PFSK-1 (cell line): ENCODE data around the gene HCN4.

Source experiments
- FOXP2 ChIP-seq: optimal IDR thresholded peaks from 2 replicates; pipeline ENCODE3; 2011; ENCODE audit warnings: borderline replicate concordance, control low read depth, inconsistent platforms; ENCODE audit not compliant: insufficient read depth; ENCODE audit errors: extremely low read length, extremely low read depth
- POLR2AphosphoS5 ChIP-seq: IDR thresholded peaks from 2 replicates; pipeline ENCODE4 v1.6.1; 2012; ENCODE audit warnings: low read depth, mild to moderate bottlenecking, control low read depth, low read length, moderate library complexity
- SIN3A ChIP-seq: IDR thresholded peaks from 2 replicates; pipeline ENCODE4 v1.6.1; 2012; ENCODE audit warnings: mild to moderate bottlenecking, low read length, moderate library complexity, borderline replicate concordance; ENCODE audit not compliant: insufficient read depth
- TAF1 ChIP-seq: IDR thresholded peaks from 2 replicates; pipeline ENCODE4 v1.6.1; 2012; ENCODE audit warnings: low read length, control low read depth, borderline replicate concordance; ENCODE audit not compliant: insufficient read depth
- TF ChIP-seq, protein P1 (sequence below), 2 experiments: IDR thresholded peaks; 2 replicates each; pipeline versions ENCODE4 v1.6.1 to v1.8.0; 2011 to 2012; ENCODE audit warnings: low read depth in 2 of 2, low read length in 2 of 2, control low read depth in 1 of 2, inconsistent platforms in 1 of 2, mild to moderate bottlenecking in 1 of 2, moderate library complexity in 1 of 2; ENCODE audit not compliant: insufficient read depth in 1 of 2

HCN4 gene

DNA sequence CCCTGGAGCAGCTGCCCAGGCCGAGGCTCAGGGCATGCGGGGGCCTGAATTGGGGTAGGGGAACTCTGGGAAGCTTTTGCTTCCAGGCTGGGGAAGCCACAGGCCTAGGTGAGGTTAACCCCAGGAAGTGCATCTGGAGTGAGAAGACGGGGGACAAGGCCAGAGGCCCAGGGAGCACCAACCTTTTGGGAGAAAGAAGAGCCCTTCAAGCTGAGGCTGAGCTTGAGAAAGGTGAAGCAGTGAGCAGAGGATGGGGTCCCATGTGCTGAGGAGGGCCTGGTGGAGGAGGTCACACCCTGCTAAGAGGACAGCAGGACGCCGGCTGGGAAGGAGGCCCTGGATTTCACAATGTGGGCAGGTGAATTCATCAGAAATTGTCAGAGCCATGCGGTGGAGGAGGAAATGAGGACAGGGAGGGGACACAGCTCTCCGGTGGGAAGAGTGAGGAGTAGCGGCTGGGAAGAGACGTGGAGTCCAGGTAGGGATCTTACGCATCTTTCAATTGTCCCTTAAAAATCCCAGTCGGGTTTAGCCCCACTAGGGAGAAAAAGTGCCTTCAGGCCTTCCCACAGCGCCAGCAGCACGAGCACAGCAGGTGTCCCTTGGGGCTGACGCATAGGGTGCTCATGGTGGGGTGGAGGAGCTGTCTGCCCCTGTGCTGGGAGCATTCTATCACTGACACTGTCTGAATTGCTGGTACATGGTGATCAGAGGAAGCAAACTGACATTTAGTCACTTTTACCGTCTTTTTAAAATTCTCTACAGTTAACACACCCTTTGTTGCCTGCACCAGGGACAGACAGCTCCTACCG is 50.9 kb downstream of the HCN4 start:
- no peak for TF ChIP-seq FOXP2
- TF ChIP-seq TAF1, result no peak

DNA sequence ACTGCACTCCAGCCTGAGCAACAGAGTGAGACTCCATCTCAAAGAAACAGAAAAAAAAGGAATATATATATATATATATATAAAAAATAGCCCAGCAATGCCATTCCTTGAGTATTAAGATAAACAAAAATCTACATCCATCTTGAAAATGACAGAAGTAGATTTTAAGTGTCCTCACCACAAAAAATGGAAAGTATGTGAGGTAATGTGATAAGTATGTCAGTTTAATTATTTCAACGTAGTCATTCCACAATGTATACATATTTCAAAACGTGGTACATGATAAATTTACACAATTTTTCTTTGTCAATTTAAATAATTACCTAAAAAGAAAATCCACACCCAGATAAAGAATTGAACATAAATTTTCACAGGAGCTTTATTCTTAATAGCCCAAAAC is 54.9 kb downstream of the HCN4 start:
- TF ChIP-seq POLR2AphosphoS5 (no peak), SIN3A (no peak), FOXP2 (no peak), TAF1 (no peak)
- TF ChIP-seq, protein P1, sequence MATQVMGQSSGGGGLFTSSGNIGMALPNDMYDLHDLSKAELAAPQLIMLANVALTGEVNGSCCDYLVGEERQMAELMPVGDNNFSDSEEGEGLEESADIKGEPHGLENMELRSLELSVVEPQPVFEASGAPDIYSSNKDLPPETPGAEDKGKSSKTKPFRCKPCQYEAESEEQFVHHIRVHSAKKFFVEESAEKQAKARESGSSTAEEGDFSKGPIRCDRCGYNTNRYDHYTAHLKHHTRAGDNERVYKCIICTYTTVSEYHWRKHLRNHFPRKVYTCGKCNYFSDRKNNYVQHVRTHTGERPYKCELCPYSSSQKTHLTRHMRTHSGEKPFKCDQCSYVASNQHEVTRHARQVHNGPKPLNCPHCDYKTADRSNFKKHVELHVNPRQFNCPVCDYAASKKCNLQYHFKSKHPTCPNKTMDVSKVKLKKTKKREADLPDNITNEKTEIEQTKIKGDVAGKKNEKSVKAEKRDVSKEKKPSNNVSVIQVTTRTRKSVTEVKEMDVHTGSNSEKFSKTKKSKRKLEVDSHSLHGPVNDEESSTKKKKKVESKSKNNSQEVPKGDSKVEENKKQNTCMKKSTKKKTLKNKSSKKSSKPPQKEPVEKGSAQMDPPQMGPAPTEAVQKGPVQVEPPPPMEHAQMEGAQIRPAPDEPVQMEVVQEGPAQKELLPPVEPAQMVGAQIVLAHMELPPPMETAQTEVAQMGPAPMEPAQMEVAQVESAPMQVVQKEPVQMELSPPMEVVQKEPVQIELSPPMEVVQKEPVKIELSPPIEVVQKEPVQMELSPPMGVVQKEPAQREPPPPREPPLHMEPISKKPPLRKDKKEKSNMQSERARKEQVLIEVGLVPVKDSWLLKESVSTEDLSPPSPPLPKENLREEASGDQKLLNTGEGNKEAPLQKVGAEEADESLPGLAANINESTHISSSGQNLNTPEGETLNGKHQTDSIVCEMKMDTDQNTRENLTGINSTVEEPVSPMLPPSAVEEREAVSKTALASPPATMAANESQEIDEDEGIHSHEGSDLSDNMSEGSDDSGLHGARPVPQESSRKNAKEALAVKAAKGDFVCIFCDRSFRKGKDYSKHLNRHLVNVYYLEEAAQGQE (IDR thresholded peaks at IDR 0.05; ENCODE audit: insufficient read depth in 1 of 2, low read depth in 2 of 2, low read length in 2 of 2), result no peak

DNA sequence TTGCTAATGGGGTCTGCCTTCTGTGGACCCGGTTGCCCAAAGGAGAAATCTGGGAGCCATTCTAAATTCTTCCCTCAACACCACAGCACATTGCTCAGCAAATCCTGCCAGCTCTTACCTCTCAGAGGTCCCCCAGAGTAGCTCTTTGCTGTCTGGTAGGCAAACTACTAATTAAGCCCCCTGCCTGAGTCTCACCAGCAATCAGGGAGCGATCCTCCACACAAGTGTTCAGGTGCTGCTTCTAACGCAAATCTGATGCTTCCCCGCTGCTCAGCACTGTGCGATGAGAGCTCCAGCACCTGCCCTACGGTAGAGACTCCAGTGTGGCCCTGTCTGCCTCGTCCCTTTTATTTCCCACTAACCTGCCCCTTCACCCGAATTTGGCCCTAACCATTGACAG is 60.5 kb downstream of the HCN4 start:
- no peak for TF ChIP-seq FOXP2
- no peak for TF ChIP-seq TAF1
- TF ChIP-seq SIN3A, result no peak

DNA sequence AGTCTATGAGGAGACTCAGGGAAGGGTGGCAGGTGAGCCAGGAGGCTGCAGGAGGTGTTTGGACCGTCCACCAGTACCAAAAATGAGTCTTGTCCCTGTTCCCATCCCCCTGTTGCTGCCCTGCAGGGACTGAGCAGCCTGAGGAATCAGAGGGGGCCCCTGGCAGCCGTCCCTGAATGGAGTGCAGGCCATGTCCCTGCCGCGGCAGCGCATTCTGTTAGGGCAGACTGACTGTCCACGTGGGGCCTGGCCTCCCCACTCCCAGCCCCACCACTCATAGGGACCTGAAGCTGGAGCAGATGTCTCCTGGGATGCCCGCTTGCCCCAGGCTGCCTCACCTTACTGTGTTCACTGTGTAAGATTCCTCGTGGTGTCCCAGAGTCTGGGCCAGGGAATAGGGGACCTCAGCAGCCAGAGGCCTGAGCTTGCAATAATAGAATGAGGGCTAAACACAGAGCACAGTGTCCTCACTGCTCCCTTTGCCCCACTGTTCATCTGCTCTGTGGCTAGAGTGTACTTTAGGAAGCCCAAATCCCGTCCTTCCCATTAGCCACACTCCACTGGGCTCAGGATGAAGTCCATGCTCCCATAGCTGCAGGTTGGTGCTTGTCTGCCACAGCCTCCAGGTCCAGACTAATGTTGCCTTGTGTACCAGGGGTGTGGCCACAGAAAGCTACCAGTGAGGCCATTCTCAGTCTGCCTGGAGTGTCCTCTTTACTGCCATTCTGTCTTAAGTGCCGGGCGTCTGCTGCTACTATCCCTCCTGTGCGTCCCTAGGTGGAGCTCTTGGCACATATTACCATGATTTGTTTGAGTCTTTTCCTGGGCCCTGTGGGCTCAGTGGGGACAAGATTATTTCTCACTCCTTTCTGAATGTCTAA is 63.2 kb downstream of the HCN4 start:
- TF ChIP-seq TAF1, result no peak
- TF ChIP-seq FOXP2, result no peak
- TF ChIP-seq SIN3A, result no peak

DNA sequence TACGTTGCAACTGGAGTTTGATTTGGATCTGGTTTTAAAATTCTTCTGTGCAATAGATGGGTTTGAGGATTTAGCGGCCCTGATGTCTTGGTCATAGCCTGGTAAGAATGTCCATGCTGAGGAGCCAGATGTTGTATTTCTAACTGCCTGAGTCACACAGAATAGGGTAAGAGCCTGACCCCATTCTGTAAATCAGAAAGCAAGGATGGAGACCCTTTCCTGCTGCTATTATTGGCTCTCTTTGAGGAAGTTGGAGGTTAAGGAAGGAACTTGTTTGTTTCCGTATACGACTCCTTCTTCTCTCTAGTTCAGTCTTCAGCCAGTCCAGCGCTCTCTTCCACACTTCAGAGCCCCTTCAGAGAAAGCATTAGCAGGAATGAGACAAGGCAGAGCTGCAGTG is 65.1 kb downstream of the HCN4 start:
- TF ChIP-seq SIN3A (no peak), POLR2AphosphoS5 (no peak), TAF1 (no peak), FOXP2 (no peak)
- TF ChIP-seq, protein P1 (IDR thresholded peaks at IDR 0.05; ENCODE audit: insufficient read depth in 1 of 2, low read depth in 2 of 2, low read length in 2 of 2), result no peak

DNA sequence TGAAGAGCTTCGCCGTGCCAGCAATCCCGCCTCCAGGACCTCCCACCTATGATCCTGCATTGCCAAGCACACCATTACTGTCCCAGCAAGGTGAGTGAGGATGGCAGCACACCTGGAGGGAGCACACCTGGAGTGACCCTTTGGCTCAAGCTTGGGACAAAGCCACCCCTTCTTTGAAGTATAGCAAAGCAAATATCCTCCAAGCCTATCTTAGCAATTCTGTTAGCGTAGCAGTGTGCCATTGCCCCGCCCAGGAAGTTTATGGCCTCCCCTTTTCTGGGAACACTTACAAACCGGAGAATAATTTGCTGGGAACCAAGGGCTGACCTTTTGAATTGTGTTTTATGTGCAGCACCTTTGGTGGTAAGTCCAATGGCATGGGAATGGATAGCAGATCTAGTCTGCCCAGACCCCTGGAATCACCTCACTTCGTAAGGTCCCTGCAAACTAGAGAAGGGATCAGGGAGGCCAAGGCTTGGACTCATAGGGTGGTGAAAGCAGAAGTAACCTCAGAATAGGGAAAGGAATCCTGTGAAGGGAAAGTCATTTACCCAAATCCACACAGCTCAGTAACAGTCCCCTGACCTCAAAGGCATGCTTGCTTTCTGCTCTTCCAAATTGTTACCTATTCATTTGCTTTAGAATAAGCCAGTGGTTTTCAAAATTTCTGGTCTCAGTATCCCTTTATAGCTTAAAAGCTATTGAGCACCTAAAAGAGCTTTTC is 70.1 kb downstream of the HCN4 start:
- TF ChIP-seq SIN3A, result no peak
- TF ChIP-seq, protein P1 (IDR thresholded peaks at IDR 0.05; ENCODE audit: insufficient read depth in 1 of 2, low read depth in 2 of 2, low read length in 2 of 2), result no peak
- TF ChIP-seq POLR2AphosphoS5, result no peak
- TF ChIP-seq TAF1, result no peak
- no peak for TF ChIP-seq FOXP2
